H1 (cell line): Measurements from ENCODE around the gene TLNRD1. TPM values are rescaled to one million over a fixed set of nuclear protein-coding genes. Genes with fewer than 3 reads are reported as not detected.

ENCODE experiments used
- CBX8 ChIP-seq: fragments of 300-800, 300-1000 bp; sonication (generic); IDR thresholded peaks from 2 replicates; pipeline ENCODE4 v1.7.1; 2016; ENCODE audit warnings: low read depth, low read length, borderline replicate concordance
- CHD2 ChIP-seq: IDR thresholded peaks from 2 replicates; pipeline ENCODE4 v1.6.1; 2012; ENCODE audit warnings: low read length, improper control_type of control experiment
- CHD7 ChIP-seq: fragments of 300-600 bp; sonication (generic); IDR thresholded peaks from 2 replicates; pipeline ENCODE4 v1.7.1; 2012; ENCODE audit warnings: low read length, moderate library complexity, mild to moderate bottlenecking, inconsistent platforms; ENCODE audit not compliant: insufficient replicate concordance
- HDAC2 ChIP-seq, 2 experiments: fragments of 300-600 bp in 1 of 2; sonication (generic) in 1 of 2; IDR thresholded peaks; 2 replicates each; pipeline ENCODE4 v1.6.1; 2011 to 2012; ENCODE audit warnings: low read depth in 2 of 2, low read length in 2 of 2, mild to moderate bottlenecking in 2 of 2, moderate library complexity in 2 of 2, borderline replicate concordance in 1 of 2, inconsistent platforms in 1 of 2
- JUN ChIP-seq: IDR thresholded peaks from 2 replicates; pipeline ENCODE4 v1.6.1; 2011; ENCODE audit warnings: low read depth, mild to moderate bottlenecking, improper control_type of control experiment, low read length
- PHF8 ChIP-seq: fragments of 200-600 bp; sonication (generic); conservative IDR thresholded peaks from 2 replicates; pipeline ENCODE4 v1.7.1; 2012; ENCODE audit warnings: low read depth, mild to moderate bottlenecking, inconsistent platforms, low read length, moderate library complexity
- SUZ12 ChIP-seq: fragments of 200-600 bp; sonication (generic); IDR thresholded peaks from 2 replicates; pipeline ENCODE4 v1.6.1; 2012; ENCODE audit warnings: mild to moderate bottlenecking, inconsistent platforms, low read length, moderate library complexity, mixed read lengths
- polyA plus RNA-seq, 7 experiments: library from polyadenylated mRNA; depleted of rRNA in 3 of 7; stranded (reverse) in 5 of 7; unstranded in 2 of 7; fragments of >200 nt in 5 of 7; fragments of 200-250 nt in 2 of 7; gene quantifications; 1 replicate in 5 of 7; 2 replicates in 1 of 7; 4 replicates in 1 of 7; pipeline versions ENCODE4 v1.2.1 to v1.2.3, GENCODE V29; 2011 to 2013; ENCODE audit warnings: missing spikeins in 2 of 7, mixed read lengths in 2 of 7
- total RNA-seq: library from RNA; stranded (reverse); fragmentation: NEBNext Ultra II Directional; extraction: Animal tissue kit (Norgen Biotek cat#: 25700); gene quantifications from 2 replicates; pipeline ENCODE4 v1.2.1, GENCODE V29; 2021

Gene TLNRD1
- total and polyA plus RNA-seq, 2 of the 8 experiments (the other 6 are each of a cell fraction or from before 2014, with no cell fraction given) = 12.2 to 20.5 TPM

GRCh38 chr15:81037952-81038743 lies 37.4 kb downstream of the TLNRD1 start (continued):
- TF ChIP-seq CHD7 (no peak), CHD2 (no peak), SUZ12 (no peak), JUN (no peak), HDAC2 (IDR thresholded peaks at IDR 0.05; ENCODE audit: borderline replicate concordance in 1 of 2, low read depth in 2 of 2, low read length in 2 of 2) (no peak), CBX8 (no peak), PHF8 (no peak)
